Measurements from ENCODE around the gene DHRSX.

The DHRSX gene

GRCh38 chrX:2485789-2486345 lies 14.9 kb downstream of the DHRSX start:
- TF ChIP-seq ZNF70 (CRISPR knock-in tag; IDR thresholded peaks at IDR 0.05) (no peak), ZNF8 (CRISPR knock-in tag; IDR thresholded peaks at IDR 0.05) (no peak), PPARA (CRISPR knock-in tag; IDR thresholded peaks at IDR 0.05; ENCODE audit: borderline replicate concordance) (no peak), ZNF565 (CRISPR knock-in tag; conservative IDR thresholded peaks at IDR 0.05; ENCODE audit: low read depth) (no peak), SNAI2 (CRISPR knock-in tag; IDR thresholded peaks at IDR 0.05) (no peak), GLIS3 (CRISPR knock-in tag; IDR thresholded peaks at IDR 0.05) (no peak), CSDC2 (CRISPR knock-in tag; IDR thresholded peaks at IDR 0.05) (no peak), TCF4 (CRISPR knock-in tag; IDR thresholded peaks at IDR 0.05; ENCODE audit: borderline replicate concordance) (no peak), ZFP30 (CRISPR knock-in tag; IDR thresholded peaks at IDR 0.05) (no peak), RARB (CRISPR knock-in tag; IDR thresholded peaks at IDR 0.05) (no peak), ZC3H10 (CRISPR knock-in tag; IDR thresholded peaks at IDR 0.05) (no peak)
- TF ChIP-seq, protein P1, sequence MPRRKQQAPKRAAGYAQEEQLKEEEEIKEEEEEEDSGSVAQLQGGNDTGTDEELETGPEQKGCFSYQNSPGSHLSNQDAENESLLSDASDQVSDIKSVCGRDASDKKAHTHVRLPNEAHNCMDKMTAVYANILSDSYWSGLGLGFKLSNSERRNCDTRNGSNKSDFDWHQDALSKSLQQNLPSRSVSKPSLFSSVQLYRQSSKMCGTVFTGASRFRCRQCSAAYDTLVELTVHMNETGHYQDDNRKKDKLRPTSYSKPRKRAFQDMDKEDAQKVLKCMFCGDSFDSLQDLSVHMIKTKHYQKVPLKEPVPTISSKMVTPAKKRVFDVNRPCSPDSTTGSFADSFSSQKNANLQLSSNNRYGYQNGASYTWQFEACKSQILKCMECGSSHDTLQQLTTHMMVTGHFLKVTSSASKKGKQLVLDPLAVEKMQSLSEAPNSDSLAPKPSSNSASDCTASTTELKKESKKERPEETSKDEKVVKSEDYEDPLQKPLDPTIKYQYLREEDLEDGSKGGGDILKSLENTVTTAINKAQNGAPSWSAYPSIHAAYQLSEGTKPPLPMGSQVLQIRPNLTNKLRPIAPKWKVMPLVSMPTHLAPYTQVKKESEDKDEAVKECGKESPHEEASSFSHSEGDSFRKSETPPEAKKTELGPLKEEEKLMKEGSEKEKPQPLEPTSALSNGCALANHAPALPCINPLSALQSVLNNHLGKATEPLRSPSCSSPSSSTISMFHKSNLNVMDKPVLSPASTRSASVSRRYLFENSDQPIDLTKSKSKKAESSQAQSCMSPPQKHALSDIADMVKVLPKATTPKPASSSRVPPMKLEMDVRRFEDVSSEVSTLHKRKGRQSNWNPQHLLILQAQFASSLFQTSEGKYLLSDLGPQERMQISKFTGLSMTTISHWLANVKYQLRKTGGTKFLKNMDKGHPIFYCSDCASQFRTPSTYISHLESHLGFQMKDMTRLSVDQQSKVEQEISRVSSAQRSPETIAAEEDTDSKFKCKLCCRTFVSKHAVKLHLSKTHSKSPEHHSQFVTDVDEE (CRISPR knock-in tag; IDR thresholded peaks at IDR 0.05), result no peak
- TF ChIP-seq, protein P2, sequence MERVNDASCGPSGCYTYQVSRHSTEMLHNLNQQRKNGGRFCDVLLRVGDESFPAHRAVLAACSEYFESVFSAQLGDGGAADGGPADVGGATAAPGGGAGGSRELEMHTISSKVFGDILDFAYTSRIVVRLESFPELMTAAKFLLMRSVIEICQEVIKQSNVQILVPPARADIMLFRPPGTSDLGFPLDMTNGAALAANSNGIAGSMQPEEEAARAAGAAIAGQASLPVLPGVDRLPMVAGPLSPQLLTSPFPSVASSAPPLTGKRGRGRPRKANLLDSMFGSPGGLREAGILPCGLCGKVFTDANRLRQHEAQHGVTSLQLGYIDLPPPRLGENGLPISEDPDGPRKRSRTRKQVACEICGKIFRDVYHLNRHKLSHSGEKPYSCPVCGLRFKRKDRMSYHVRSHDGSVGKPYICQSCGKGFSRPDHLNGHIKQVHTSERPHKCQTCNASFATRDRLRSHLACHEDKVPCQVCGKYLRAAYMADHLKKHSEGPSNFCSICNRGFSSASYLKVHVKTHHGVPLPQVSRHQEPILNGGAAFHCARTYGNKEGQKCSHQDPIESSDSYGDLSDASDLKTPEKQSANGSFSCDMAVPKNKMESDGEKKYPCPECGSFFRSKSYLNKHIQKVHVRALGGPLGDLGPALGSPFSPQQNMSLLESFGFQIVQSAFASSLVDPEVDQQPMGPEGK (CRISPR knock-in tag; IDR thresholded peaks at IDR 0.05; ENCODE audit: borderline replicate concordance), result no peak
- TF ChIP-seq, protein P3, sequence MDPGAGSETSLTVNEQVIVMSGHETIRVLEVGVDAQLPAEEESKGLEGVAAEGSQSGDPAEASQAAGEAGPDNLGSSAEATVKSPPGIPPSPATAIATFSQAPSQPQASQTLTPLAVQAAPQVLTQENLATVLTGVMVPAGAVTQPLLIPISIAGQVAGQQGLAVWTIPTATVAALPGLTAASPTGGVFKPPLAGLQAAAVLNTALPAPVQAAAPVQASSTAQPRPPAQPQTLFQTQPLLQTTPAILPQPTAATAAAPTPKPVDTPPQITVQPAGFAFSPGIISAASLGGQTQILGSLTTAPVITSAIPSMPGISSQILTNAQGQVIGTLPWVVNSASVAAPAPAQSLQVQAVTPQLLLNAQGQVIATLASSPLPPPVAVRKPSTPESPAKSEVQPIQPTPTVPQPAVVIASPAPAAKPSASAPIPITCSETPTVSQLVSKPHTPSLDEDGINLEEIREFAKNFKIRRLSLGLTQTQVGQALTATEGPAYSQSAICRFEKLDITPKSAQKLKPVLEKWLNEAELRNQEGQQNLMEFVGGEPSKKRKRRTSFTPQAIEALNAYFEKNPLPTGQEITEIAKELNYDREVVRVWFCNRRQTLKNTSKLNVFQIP (CRISPR knock-in tag; IDR thresholded peaks at IDR 0.05; ENCODE audit: borderline replicate concordance, low read depth), result no peak
- TF ChIP-seq, protein P4, sequence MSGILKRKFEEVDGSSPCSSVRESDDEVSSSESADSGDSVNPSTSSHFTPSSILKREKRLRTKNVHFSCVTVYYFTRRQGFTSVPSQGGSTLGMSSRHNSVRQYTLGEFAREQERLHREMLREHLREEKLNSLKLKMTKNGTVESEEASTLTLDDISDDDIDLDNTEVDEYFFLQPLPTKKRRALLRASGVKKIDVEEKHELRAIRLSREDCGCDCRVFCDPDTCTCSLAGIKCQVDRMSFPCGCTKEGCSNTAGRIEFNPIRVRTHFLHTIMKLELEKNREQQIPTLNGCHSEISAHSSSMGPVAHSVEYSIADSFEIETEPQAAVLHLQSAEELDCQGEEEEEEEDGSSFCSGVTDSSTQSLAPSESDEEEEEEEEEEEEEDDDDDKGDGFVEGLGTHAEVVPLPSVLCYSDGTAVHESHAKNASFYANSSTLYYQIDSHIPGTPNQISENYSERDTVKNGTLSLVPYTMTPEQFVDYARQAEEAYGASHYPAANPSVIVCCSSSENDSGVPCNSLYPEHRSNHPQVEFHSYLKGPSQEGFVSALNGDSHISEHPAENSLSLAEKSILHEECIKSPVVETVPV (CRISPR knock-in tag; IDR thresholded peaks at IDR 0.05), result no peak
- TF ChIP-seq, protein P5, sequence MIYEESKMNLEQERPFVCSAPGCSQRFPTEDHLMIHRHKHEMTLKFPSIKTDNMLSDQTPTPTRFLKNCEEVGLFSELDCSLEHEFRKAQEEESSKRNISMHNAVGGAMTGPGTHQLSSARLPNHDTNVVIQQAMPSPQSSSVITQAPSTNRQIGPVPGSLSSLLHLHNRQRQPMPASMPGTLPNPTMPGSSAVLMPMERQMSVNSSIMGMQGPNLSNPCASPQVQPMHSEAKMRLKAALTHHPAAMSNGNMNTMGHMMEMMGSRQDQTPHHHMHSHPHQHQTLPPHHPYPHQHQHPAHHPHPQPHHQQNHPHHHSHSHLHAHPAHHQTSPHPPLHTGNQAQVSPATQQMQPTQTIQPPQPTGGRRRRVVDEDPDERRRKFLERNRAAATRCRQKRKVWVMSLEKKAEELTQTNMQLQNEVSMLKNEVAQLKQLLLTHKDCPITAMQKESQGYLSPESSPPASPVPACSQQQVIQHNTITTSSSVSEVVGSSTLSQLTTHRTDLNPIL (CRISPR knock-in tag; IDR thresholded peaks at IDR 0.05; ENCODE audit: low read depth), result no peak
- ATAC-seq, result no peak

DNA sequence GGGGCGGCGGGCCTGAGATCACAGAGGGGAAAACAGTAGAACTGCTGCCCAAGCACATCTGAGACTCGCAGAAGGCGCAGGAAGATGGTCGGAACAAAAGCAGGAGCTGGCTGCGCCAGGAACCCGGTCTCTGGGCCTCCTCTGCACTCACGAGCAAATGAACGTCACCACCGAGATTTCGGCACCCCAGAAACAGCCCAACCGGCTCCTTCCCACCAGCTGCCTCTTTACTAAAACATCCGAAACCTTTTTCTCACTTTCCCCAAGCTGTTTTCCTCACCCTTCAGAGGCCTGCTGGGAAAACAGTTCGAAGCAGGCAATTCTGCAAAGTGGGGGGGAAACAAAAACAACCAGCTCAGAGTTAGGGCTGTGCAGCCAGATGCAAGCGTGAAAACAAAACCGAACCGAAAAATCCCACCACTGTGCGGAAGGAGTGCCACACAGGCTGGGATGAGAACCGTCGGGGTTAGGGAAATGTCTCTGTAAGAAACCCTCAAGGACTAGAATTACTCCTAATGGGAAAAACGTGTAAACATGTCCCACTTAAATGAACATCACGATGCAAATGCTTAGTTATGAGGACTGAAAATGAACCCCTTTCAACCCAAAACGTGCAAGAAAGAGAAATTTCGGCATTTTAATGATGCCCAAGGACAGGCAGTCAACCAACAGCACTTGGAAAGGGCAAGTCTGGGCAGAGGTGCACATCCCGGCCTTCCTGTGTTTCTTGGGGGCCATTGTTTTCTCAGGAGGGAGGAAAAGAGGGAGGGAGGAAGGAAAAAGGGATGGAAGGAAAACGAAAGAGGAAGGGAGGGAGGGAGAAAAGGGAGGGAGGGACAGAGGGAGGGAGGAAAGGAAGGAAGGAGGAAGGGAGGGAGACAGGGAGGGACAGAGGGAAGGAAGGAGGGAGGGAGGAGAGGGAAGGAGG lies 15.8 kb downstream of the DHRSX start:
- no peak for ATAC-seq
- TF ChIP-seq, protein P2 (CRISPR knock-in tag; IDR thresholded peaks at IDR 0.05; ENCODE audit: borderline replicate concordance), result no peak
- TF ChIP-seq ZNF70 (CRISPR knock-in tag; IDR thresholded peaks at IDR 0.05), result no peak
- no peak for TF ChIP-seq OSR1 (CRISPR knock-in tag; IDR thresholded peaks at IDR 0.05)
- TF ChIP-seq ARNTL (CRISPR knock-in tag; IDR thresholded peaks at IDR 0.05; ENCODE audit: borderline replicate concordance, low read depth), result no peak

Measured in SK-N-SH treated with all-trans-retinoic acid at 6 μM for 48 hours (cell line).